ENCODE results near the gene CEP131.

CEP131 gene

GRCh38 chr17:81251094-81251708 lies 28.4 kb upstream of the CEP131 start:
- no peak for DNase-seq

- no peak for DNase-seq
Observed at GRCh38 chr17:81250286-81251093, 27.7 kb upstream of the CEP131 start.

GRCh38 chr17:81249223-81250040 lies 26.7 kb upstream of the CEP131 start:
- no peak for DNase-seq

- no peak for DNase-seq
Observed at GRCh38 chr17:81248649-81249048, 25.9 kb upstream of the CEP131 start.

- DNase-seq: no peak
Observed at GRCh38 chr17:81247339-81247990, 24.7 kb upstream of the CEP131 start.

GRCh38 chr17:81246679-81247338 lies 24.0 kb upstream of the CEP131 start:
- no peak for DNase-seq

GRCh38 chr17:81246343-81246670 lies 23.5 kb upstream of the CEP131 start:
- DNase-seq: no peak

- DNase-seq: no peak
Observed at GRCh38 chr17:81245665-81246342, 23.0 kb upstream of the CEP131 start.

- DNase-seq: no peak
Observed at GRCh38 chr17:81245024-81245664, 22.4 kb upstream of the CEP131 start.

GRCh38 chr17:81244358-81245023 lies 21.7 kb upstream of the CEP131 start:
- DNase-seq: no peak

GRCh38 chr17:81243333-81243664 lies 20.5 kb upstream of the CEP131 start:
- DNase-seq: no peak

- DNase-seq: no peak
Observed at GRCh38 chr17:81242421-81243332, 19.9 kb upstream of the CEP131 start.

- DNase-seq: peak; percentile 28
Observed at GRCh38 chr17:81241648-81242420, 19.1 kb upstream of the CEP131 start.

GRCh38 chr17:81241203-81241602 lies 18.4 kb upstream of the CEP131 start:
- DNase-seq: no peak

GRCh38 chr17:81240761-81241160 lies 18.0 kb upstream of the CEP131 start:
- DNase-seq: no peak

- DNase-seq: peak; percentile 25
Observed at GRCh38 chr17:81239714-81240555, 17.2 kb upstream of the CEP131 start.

GRCh38 chr17:81238815-81239713 lies 16.3 kb upstream of the CEP131 start, which contains the start of the genes NDUFAF8 and TEPSIN:
NDUFAF8 (plus strand) TSS chr17:81239318; CDS start chr17:81239364, 46 bp downstream.
TEPSIN (minus strand) TSS chr17:81239055; CDS start chr17:81239033, 22 bp downstream.
- peak; percentile 94 for DNase-seq
